GM08714 (cell line): ENCODE measurements around the gene SLC37A1.

Source experiments
- H3K4me3 ChIP-seq: fragments of 200-500 bp; sonication (Bioruptor generic); 2 replicates; pipeline ENCODE4 v1.5.1; 2014; ENCODE audit warnings: mild to moderate bottlenecking, low read length, inconsistent platforms
- ZNF274 ChIP-seq: IDR thresholded peaks from 2 replicates; pipeline ENCODE4 v1.6.1; 2012; ENCODE audit warnings: mild to moderate bottlenecking, low read depth, low read length

SLC37A1 gene

GRCh38 chr21:42474043-42474831 is 39.4 kb upstream of the SLC37A1 start:
- no peak overlapping the region for H3K4me3 ChIP-seq
- no peak for TF ChIP-seq ZNF274

DNA sequence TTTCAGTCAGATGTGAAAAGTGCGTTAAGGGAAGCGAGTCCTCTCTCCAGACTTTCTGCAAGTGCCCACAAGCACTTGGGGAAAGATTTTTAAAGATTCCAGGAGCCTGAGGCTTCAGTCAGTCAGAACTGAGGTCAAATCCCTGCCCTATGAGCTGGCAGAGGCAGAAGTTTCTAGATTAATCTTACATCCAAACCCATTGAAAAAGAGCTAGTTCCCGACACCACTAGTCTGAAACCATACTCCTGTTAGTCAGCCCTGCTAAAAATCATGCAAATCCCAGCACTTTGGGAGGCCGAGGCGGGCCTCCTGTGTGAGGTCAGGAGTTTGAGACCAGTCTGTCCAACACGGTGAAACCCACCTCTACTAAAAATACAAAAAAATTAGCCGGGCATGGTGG is 38.6 kb upstream of the SLC37A1 start:
- H3K4me3 ChIP-seq, result no peak overlapping the region
- no peak for TF ChIP-seq ZNF274

DNA sequence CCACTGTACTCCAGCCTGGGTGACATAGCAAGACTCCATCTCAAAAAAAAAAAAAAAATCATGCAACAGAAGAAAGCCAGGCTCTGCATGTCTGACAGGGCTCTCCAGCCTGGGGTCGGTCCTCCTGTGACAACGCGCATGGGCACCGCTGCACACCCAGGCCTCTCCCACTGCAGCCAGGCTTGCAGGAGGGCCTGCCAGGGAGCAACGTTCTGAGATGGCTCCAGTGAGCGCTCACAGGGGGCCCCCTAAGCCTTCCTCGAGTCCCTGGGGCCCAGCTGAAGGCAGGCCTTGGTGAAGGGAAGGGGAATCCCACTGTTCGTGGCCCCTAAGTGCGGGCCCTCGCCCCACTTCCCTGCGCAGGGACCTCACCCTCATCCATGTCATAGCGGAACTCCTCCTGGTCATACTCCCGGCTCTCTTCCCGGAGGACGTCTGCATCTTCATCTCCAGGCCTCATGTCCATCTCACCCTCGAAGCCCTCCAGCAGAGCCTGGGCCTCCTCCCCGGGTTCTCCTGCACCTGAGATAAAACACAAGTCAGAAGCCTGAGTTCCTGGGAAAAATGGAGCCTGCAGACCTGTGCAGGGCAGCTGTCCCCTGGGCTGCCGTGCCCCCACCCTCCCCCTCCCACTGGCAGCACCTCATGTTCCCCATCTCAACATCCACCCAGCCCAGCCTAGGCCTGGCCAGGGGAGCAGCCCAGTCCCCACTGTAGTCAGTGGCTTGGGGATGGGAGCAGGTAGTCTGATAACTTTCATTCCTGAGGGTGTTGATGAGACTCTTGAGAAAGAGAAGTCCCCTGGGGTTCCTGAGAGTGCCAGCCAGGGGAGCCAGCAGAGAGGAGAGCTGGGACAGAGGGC is 37.9 kb upstream of the SLC37A1 start:
- TF ChIP-seq ZNF274, result no peak
- no peak overlapping the region for H3K4me3 ChIP-seq

GRCh38 chr21:42476388-42477331 is 37.0 kb upstream of the SLC37A1 start:
- TF ChIP-seq ZNF274, result no peak
- no peak overlapping the region for H3K4me3 ChIP-seq

DNA sequence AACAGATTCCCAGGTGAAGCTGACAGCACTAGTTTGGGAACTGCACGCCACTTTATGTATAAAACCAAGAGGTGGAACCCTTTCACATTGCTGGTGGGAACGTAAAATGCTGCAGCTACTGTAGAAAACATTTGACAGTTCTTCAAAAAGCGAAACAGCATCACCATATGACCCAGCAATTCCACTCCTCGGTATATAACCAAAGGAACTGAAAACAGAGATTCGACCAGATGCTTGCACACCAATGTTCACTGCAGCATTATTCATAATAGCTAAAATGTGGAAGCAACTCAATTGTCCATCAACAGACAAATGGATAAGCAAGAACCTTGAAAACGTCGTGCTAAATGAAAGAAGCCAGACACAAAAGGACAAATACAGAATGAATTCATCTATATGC is 35.1 kb upstream of the SLC37A1 start:
- no peak for TF ChIP-seq ZNF274

DNA sequence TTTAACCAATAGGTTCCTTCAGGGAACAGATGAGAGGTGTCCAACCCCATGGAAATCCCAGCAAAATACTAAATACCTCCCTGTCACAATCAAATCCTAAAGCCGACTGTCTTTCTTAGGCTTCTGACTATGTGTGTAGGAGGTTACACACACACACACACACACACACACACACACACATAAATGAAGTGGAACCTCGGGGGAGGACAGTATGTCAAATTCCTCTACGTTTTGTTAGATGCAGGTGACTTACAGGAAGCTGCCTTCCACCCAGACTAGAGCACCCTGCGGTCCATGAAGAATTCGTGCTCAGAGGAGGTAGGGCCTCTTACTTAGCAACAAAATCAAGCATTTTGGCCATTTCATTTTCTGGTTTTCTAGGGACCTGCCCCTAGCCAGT is 34.1 kb upstream of the SLC37A1 start:
- no peak overlapping the region for H3K4me3 ChIP-seq
- TF ChIP-seq ZNF274, result no peak

More for the DNA sequence above, 35.1 kb upstream of the SLC37A1 start:
- no peak overlapping the region for H3K4me3 ChIP-seq

- H3K4me3 ChIP-seq, result no peak overlapping the region
- TF ChIP-seq ZNF274, result no peak
These were observed 32.9 kb upstream of the SLC37A1 start for GRCh38 chr21:42480736-42481135.

- no peak for TF ChIP-seq ZNF274
These were observed 32.5 kb upstream of the SLC37A1 start for GRCh38 chr21:42481169-42481568.

DNA sequence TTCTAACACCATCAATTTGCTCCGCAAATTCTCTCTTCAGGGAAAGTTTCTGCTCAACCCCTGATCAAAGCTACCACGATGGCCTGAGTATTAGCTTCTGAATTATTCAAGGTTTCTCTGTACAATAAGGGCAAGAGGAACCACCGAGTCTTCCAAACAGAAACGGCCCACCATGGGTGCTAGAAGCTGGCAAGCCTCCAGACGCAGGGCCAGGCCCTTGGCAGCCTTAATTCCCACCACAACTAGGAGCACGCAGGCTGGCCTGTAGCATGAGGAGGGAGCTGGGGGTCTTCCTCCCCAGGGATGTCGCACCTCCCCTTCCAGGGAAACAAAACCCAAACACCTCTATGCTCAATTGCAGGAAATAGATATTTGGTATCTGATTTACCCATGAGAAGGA is 28.7 kb upstream of the SLC37A1 start:
- H3K4me3 ChIP-seq, result no peak overlapping the region
- TF ChIP-seq ZNF274, result no peak

More at GRCh38 chr21:42481169-42481568, 32.5 kb upstream of the SLC37A1 start:
- H3K4me3 ChIP-seq, result no peak overlapping the region

GRCh38 chr21:42486072-42486471 is 27.6 kb upstream of the SLC37A1 start:
- TF ChIP-seq ZNF274, result no peak
- no peak overlapping the region for H3K4me3 ChIP-seq

DNA sequence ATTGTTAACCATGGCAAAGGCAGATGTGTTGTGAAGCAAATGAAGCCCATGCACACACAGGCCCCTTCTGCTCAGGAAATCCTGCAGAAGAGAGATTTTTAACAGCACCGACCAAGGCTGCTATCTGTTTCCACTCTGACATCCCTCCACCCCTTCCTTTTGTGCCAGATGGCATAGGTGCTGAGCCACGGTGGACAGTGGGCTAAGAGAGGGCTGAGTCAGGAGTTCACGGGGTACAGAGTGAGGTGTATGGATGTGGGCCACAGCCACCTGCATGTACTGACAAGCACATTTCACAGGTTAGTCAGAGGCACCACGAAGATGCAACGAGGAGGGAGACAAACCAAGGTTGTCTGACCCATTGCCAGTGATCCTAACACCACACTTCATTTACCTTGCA is 27.1 kb upstream of the SLC37A1 start:
- no peak for TF ChIP-seq ZNF274
- H3K4me3 ChIP-seq, result no peak overlapping the region

GRCh38 chr21:42489006-42489563 is 24.6 kb upstream of the SLC37A1 start:
- no peak for TF ChIP-seq ZNF274
- no peak overlapping the region for H3K4me3 ChIP-seq

- no peak overlapping the region for H3K4me3 ChIP-seq
- no peak for TF ChIP-seq ZNF274
These were observed 23.7 kb upstream of the SLC37A1 start for GRCh38 chr21:42489991-42490390.

GRCh38 chr21:42490720-42491119 is 22.9 kb upstream of the SLC37A1 start:
- H3K4me3 ChIP-seq, result no peak overlapping the region
- TF ChIP-seq ZNF274, result no peak
